Stimulated activated CD4-positive, alpha-beta T cell treated with anti-CD3 and anti-CD28 coated beads, TNF-alpha, amount 100 ng/mL, for 4 hours (primary cell): ENCODE measurements around the gene ZKSCAN8.

ENCODE experiments used
- DNase-seq, 3 experiments: peaks; one replicate each; pipeline ENCODE4 v3.0.0-alpha.2; 2020; ENCODE audit warnings: low read depth in 3 of 3

ZKSCAN8 gene

DNA sequence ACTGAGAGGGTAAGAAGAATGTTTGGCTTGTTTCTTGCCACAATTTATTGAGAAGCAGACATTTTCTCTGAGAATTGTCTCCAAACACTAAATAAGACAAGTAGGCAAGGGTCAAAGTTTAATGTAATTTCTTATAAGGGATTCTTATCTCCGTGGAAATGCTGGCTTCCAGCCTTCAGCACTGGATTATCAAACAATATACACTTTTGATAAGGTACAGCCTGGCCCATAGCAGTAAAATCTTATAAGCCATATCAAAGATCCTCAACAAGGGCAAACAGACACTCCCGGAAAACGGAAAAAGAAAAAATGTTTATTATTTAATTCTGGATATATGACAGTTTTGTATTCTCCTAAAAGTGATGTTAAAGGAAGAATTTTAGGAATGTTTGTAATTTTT, 64.8 kb downstream of the ZKSCAN8 start:
- no peak for DNase-seq

DNA sequence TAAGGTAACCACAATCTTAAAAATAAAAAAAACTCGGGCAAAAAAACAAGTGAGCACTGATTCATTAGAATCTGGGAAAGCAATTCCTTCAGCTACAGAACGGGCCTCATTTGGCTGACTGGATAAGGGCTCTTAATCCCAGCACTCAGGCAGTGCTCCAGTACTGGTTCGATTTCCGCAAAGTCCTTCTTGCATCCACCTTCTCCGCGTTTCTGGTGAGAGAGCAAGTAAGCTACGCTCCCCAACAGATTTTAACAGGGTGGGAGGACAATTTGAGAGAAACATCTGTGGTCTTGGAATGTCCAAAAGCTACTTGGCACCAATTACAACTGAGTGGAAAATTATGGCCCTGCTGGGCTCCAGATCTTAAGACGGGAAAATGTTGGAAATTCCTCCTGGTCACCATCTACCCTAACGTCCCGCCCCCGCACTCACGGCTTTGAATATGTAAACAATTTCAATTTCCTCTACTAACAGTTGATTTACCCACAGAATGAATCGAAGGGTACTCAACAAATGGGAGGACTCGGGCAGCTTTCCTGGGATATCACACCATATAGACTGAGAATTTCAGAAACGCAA, 65.3 kb downstream of the ZKSCAN8 start:
- DNase-seq, result no peak

DNA sequence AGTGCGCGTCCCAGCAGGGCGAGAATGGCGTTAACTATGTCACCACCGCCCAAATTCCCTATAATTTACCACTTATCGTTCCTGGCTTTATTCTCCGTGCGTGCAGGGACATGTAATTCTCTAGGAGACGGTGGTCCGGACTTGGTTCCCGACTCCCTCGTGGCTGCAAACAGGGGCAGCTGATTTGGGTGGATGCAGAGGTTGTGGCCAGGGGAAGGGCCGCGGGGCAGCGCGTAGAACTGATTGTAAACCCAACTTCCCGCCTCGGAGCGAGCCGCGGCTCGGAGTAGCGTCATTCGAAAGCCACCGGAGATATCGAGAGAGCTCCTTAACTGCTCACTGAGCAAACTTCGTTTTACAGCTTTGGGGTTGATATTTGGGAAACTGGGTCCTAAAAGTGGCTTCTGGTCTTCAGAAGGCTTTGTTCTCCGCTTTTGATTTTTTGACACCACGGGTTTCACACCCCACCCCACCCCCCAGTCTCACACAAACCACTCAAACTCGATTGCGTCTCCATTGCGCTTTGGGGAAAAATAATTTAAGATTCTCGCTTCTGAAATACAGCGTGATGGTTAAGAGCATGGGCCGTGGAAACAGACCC, 65.9 kb downstream of the ZKSCAN8 start:
- DNase-seq, result no peak

DNA sequence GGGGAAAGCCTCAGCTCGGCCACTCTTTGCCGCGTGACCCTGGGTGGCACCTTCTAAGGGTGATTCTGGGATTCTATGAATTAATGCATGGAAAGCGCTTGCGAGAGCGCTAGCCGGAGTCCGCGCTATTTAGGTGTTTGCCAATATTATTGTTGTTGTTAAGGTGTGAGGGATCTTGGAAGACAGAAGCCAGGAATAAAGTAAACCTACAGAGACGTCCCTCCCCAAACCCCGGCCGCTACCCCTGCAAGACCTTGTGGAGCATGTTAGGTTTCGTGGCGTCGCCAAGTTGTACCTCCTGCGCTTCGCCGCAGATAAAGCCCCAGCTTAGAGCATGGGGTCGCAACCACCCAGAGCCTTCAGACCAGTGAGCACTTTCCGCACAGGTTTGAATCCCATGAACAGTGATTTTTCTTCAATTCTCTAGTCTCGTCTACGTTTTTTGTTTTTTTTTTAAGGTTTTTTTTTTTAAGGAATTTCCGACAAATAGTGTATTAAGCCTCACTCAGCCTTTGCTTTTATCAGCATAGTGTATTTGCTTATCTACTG, 66.5 kb downstream of the ZKSCAN8 start:
- no peak for DNase-seq
